ENCODE measurements around the gene OSBPL1A.

DNA sequence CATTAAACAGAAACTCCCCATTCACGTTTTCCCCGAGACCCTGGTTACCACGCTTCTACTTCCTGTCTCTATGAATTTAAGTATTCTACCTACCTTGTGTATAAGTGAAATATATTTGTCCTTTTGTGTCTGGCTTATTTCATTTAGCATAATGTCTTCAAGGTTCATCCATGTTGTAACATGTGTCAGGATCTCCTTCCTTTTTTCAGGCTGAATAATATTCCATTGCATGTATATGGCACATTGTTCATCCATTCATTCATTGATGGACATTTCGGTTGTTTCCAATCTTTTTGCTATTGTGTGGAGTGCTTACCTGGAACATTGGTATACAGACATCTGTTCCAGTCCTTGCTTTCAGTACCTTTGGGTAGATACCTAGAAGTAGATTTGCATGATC lies 276.9 kb downstream of the OSBPL1A start:
- TF ChIP-seq CTCF (IDR thresholded peaks at IDR 0.05) (no peak), POLR2A (IDR thresholded peaks at IDR 0.05) (no peak), EP300 (IDR thresholded peaks at IDR 0.05) (no peak)
